AG09319 (cell line): Measurements from ENCODE around the gene JUND.

Experiments used
- DNase-seq: peaks from one replicate; pipeline ENCODE4 v3.0.0-alpha.2; 2010; ENCODE audit warnings: low read depth; ENCODE audit errors: extremely low read depth
- CTCF ChIP-seq: IDR thresholded peaks from 2 replicates; pipeline ENCODE4 v1.5.1; 2011; ENCODE audit warnings: low read depth, mild to moderate bottlenecking, inconsistent platforms, low read length, moderate library complexity

The JUND gene

DNA sequence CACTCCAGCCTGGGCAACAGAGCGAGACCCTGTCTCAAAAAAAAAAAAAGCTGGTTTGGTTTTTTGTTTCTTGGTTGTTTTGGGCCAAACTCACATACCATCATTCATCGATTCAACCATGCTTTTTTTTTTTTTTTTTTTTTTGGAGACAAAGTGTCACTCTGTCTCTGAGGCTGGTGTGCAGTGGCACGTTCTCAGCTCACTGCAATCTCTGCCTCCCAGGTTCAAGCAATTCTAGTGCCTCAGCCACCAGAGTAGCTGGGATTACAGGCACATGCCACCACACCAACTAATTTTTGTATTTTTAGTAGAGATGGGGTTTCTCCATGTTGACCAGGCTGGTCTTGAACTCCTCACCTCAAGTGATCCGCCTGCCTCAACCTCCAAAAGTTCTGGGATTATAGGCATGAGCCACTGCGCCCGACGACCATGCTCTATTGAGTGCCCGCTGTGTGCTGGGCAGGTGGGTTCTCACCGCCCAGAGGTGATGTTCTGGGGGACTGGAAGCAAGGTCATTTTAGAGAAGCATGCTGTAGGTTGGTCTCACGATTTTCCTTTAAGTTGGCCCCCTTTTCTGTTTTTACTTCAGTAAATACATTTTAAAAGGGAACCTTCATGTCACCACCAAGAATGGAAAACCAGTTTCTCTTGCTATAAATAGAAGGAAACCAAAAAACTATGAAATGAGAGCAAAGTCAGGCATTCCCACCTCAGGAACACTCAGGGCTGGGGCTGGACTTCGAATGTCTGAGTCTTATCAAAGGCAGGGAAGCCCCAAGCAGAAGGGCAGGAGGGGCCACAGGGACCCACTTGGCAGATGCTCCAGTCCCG lies 8.3 kb upstream of the JUND start:
- TF ChIP-seq CTCF, result no peak
- DNase-seq, result no peak

- DNase-seq, result no peak
- TF ChIP-seq CTCF, result no peak
These were observed 6.7 kb upstream of the JUND start for GRCh38 chr19:18287836-18288772.

DNA sequence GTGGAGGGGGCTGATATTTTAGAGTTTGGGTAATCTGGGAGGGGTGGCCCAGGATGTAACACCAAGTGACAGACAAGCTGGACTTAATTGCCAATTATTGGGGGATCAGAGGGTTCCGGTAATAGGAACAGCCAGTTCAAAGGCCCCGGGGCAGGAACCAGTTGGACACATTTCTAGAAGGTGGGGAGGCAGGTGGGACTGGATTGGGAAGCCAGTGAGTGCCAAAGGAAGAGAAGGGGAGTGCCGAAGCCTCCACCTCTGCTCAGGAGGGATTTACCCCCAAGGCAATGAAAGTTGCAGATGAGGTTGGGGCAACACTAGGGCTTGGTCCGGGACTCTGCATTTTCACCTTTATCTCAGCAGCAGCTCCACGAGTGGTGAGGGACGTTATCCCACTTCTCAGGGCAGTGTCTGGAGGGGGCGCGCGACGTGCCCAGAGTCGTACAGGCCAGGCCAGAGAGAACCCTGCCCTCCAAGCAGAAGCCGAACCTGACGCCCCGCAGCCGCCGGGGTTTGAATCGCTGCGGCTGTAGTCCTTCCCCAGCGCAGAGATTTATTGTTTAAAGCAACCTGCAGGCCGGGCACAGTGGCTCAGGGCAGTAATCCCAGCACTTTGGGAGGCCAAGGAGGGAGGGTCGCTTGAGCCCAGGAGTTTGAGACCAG lies 5.7 kb upstream of the JUND start:
- TF ChIP-seq CTCF, result no peak
- no peak for DNase-seq

GRCh38 chr19:18284712-18285360 lies 3.4 kb upstream of the JUND start:
- no peak for DNase-seq
- TF ChIP-seq CTCF, result no peak

DNA sequence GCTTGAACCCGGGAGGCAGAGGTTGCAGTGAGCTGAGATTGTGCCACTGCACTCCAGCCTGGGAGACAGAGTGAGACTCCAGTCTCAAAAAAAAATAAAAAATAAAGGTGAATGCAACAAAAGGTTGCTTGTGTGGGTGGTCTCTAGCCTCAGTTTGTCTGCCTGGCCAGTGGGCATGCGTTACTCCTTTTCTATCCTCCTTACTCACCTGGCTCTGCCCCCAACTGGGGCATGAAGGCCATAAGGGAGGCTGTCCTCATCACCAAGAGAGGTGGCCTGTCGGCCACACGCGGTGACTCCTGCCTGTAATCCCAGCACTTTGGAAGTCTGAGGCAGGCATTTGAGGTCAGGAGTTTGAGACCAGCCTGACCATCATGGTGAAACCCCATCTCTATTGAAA lies 1.9 kb upstream of the JUND start:
- no peak for TF ChIP-seq CTCF
- DNase-seq, result no peak

DNA sequence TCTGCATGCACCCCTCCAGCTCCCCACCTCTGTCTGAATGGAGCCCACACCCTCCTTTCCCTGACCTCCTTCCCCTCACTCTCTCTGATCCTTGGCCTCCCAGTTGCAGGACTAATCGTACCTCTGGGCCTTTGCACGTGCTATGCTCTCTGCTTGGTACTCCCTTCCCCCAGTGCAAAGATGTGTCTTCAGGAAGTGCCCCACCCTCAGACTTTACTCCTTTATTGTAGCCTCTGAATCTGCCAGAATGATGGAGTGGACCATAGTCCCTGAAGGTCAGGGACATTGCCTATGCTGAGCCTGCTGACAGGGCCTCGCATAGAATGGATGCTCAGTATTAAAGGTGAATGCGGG lies 1.3 kb upstream of the JUND start:
- no peak for DNase-seq
- TF ChIP-seq CTCF, result no peak
